IMR-90 (cell line): ENCODE results near the gene DCP1A.

ENCODE experiments used
- BHLHE40 ChIP-seq: fragments of 150-350 bp; IDR thresholded peaks from 2 replicates; pipeline ENCODE4 v1.6.1; 2016; ENCODE audit warnings: mild to moderate bottlenecking, low read depth, low read length
- CEBPB ChIP-seq: IDR thresholded peaks from 2 replicates; pipeline ENCODE4 v1.6.1; 2012; ENCODE audit warnings: low read depth, low read length, improper control_type of control experiment
- CTCF ChIP-seq: conservative IDR thresholded peaks from 2 replicates; pipeline ENCODE4 v1.5.1; 2012; ENCODE audit warnings: mild to moderate bottlenecking, low read depth, low read length, improper control_type of control experiment
- ELK1 ChIP-seq: fragments of 150-350 bp; IDR thresholded peaks from 2 replicates; pipeline ENCODE4 v1.6.1; 2016; ENCODE audit warnings: low read depth, mild to moderate bottlenecking, low read length, moderate library complexity, borderline replicate concordance
- MAFK ChIP-seq: IDR thresholded peaks from 2 replicates; pipeline ENCODE4 v1.6.1; 2012; ENCODE audit warnings: low read depth, low read length, improper control_type of control experiment
- SMC3 ChIP-seq: fragments of 150-350 bp; IDR thresholded peaks from 2 replicates; pipeline ENCODE4 v1.6.1; 2016; ENCODE audit warnings: low read depth, mild to moderate bottlenecking, antibody characterized with exemption, low read length, moderate library complexity

GRCh38 chr3:53384465-53385423 is 37.4 kb upstream of the DCP1A start:
- no peak for TF ChIP-seq MAFK
- no peak for TF ChIP-seq CTCF
- no peak for TF ChIP-seq ELK1
- TF ChIP-seq BHLHE40 = no peak
- TF ChIP-seq CEBPB = 0 out of 2 replicates have a peak, but pooled peaks have one; percentile 8
- no peak for TF ChIP-seq SMC3
